ENCODE results near the gene SVEP1. TPM values are rescaled to one million over a fixed set of nuclear protein-coding genes. Genes with fewer than 3 reads are reported as not detected.

The SVEP1 gene
- total RNA-seq, 2 experiments from 2014 or later, result not detected

DNA sequence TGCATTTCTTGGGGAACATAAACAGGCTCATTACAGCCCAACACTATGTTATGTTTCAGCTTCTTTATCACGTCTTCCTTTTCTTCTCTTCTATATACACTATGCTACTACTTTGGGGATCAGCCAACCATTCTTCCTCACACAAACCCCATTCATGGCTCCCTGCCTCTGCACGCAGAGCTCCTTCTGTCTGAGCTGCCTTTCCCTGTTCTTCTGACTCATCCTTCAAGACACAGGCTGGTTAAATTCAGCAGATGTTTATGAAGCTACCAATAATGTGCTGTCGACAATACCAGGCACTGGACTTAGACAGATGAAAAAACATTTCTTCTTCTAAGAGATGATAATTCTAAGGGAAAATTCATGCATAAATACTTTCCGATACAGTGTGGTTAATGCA is 139.4 kb downstream of the SVEP1 start:
- H3K9me3 ChIP-seq (ENCODE audit: control insufficient read depth in 1 of 2, insufficient read depth in 1 of 2, low read length in 2 of 2), result no peaks in the 10 kb centered on the region
- intact Hi-C loops (cut with DNase I, micrococcal nuclease), result no loop called here

DNA sequence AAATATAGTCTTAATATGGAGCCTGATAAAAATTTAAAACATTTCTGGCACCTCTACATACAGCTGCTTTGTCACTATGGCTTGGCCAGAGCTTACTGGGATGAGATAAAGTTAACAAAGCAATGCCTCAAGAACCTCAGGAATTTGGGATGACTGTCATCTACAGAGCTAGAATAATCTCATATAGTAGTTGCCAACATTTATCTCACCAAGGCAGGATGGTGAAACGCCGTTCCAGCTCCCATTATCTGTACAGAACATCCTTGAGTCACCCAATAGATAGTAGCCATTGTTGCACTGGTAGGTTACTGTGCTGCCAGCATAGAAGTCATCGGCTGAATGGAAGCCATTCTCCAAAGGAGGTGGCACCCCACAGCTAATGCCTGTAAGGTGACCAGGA is 147.3 kb downstream of the SVEP1 start:
- Mint-ChIP-seq H3K27me3 (no peaks in the 10 kb centered on the region), H3K4me3 (no peak overlapping the region)
- CTCF ChIA-PET, result no interaction called here

More for the DNA sequence above, 139.4 kb downstream of the SVEP1 start:
- POLR2A ChIA-PET, result no interaction called here
- no peak overlapping the region for H3K27ac ChIP-seq (ENCODE audit: low read depth in 1 of 2, low read length in 2 of 2)
- DNase-seq (no peak), ATAC-seq (ENCODE audit: poor library complexity) (no peak)
- no peak overlapping the region for H3K4me3 ChIP-seq (ENCODE audit: low read length)
- no peaks in the 10 kb centered on the region for H3K9me3 Mint-ChIP-seq
- CTCF ChIA-PET, result no interaction called here
- H3K4me1 Mint-ChIP-seq (ENCODE audit: low read depth), result no peaks in the 10 kb centered on the region
- no peak overlapping the region for H3K4me3 Mint-ChIP-seq
- no peaks in the 10 kb centered on the region for H3K4me1 ChIP-seq (ENCODE audit: insufficient read depth, low read length)
- H3K27ac Mint-ChIP-seq, result no peak overlapping the region
- no peaks in the 10 kb centered on the region for H3K36me3 ChIP-seq (ENCODE audit: insufficient read depth, low read length)
- TF ChIP-seq, protein P1, sequence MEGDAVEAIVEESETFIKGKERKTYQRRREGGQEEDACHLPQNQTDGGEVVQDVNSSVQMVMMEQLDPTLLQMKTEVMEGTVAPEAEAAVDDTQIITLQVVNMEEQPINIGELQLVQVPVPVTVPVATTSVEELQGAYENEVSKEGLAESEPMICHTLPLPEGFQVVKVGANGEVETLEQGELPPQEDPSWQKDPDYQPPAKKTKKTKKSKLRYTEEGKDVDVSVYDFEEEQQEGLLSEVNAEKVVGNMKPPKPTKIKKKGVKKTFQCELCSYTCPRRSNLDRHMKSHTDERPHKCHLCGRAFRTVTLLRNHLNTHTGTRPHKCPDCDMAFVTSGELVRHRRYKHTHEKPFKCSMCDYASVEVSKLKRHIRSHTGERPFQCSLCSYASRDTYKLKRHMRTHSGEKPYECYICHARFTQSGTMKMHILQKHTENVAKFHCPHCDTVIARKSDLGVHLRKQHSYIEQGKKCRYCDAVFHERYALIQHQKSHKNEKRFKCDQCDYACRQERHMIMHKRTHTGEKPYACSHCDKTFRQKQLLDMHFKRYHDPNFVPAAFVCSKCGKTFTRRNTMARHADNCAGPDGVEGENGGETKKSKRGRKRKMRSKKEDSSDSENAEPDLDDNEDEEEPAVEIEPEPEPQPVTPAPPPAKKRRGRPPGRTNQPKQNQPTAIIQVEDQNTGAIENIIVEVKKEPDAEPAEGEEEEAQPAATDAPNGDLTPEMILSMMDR (IDR thresholded peaks at IDR 0.05), result no peak
- H3K27me3 Mint-ChIP-seq, result no peaks in the 10 kb centered on the region
- H3K36me3 Mint-ChIP-seq (ENCODE audit: low read depth), result no peaks in the 10 kb centered on the region
- no peaks in the 10 kb centered on the region for H3K27me3 ChIP-seq (ENCODE audit: control insufficient read depth in 1 of 2, insufficient read depth in 2 of 2, low read length in 2 of 2)

GRCh38 chr9:110429453-110429852 is 150.1 kb downstream of the SVEP1 start:
- no peaks in the 10 kb centered on the region for H3K36me3 ChIP-seq (ENCODE audit: insufficient read depth, low read length)
- intact Hi-C loops (cut with DNase I, micrococcal nuclease), result no loop called here
- Mint-ChIP-seq H3K4me1 (ENCODE audit: low read depth) (no peaks in the 10 kb centered on the region), H3K36me3 (ENCODE audit: low read depth) (no peaks in the 10 kb centered on the region), H3K4me3 (no peak overlapping the region), H3K27me3 (no peaks in the 10 kb centered on the region), H3K27ac (no peak overlapping the region), H3K9me3 (no peaks in the 10 kb centered on the region)
- H3K4me1 ChIP-seq (ENCODE audit: insufficient read depth, low read length), result no peaks in the 10 kb centered on the region
- TF ChIP-seq, protein P1 (IDR thresholded peaks at IDR 0.05), result no peak
- no peaks in the 10 kb centered on the region for H3K27me3 ChIP-seq (ENCODE audit: control insufficient read depth in 1 of 2, insufficient read depth in 2 of 2, low read length in 2 of 2)
- ATAC-seq (ENCODE audit: poor library complexity) (no peak), DNase-seq (no peak)
- no peaks in the 10 kb centered on the region for H3K9me3 ChIP-seq (ENCODE audit: control insufficient read depth in 1 of 2, insufficient read depth in 1 of 2, low read length in 2 of 2)
- H3K27ac ChIP-seq (ENCODE audit: low read depth in 1 of 2, low read length in 2 of 2), result no peak overlapping the region
- ChIA-PET CTCF (no interaction called here), POLR2A (no interaction called here)
- no peak overlapping the region for H3K4me3 ChIP-seq (ENCODE audit: low read length)

More for the DNA sequence above, 147.3 kb downstream of the SVEP1 start:
- ATAC-seq (ENCODE audit: poor library complexity) (no peak), DNase-seq (no peak)
- Mint-ChIP-seq H3K4me1 (ENCODE audit: low read depth) (no peaks in the 10 kb centered on the region), H3K27ac (no peak overlapping the region), H3K9me3 (no peaks in the 10 kb centered on the region), H3K36me3 (ENCODE audit: low read depth) (no peaks in the 10 kb centered on the region)
- no peaks in the 10 kb centered on the region for H3K27me3 ChIP-seq (ENCODE audit: control insufficient read depth in 1 of 2, insufficient read depth in 2 of 2, low read length in 2 of 2)
- H3K9me3 ChIP-seq (ENCODE audit: control insufficient read depth in 1 of 2, insufficient read depth in 1 of 2, low read length in 2 of 2), result no peaks in the 10 kb centered on the region
- H3K27ac ChIP-seq (ENCODE audit: low read depth in 1 of 2, low read length in 2 of 2), result no peak overlapping the region
- no peak overlapping the region for H3K4me3 ChIP-seq (ENCODE audit: low read length)
- H3K4me1 ChIP-seq (ENCODE audit: insufficient read depth, low read length), result no peaks in the 10 kb centered on the region
- TF ChIP-seq, protein P1 (IDR thresholded peaks at IDR 0.05), result no peak
- intact Hi-C loops (cut with DNase I, micrococcal nuclease), result no loop called here
- no peaks in the 10 kb centered on the region for H3K36me3 ChIP-seq (ENCODE audit: insufficient read depth, low read length)
- POLR2A ChIA-PET, result no interaction called here

All from CD4-positive, alpha-beta T cell (primary cell).